Sciatic nerve (tissue), 2 donors: ENCODE results near the gene DGCR2. TPM values are rescaled to one million over a fixed set of nuclear protein-coding genes. Genes with fewer than 3 reads are reported as not detected.
"Not testable (repeated sequence)": the region's sequence is repeated elsewhere in the genome, so short reads cannot be mapped to it uniquely, and the experiment has no call there.

ENCODE experiments used
- ATAC-seq: fragments of 200-7000 bp; cut with Tn5 transposase; one replicate; pipeline ENCODE4 v1.9.1; 2020; ENCODE audit warnings: mild to moderate bottlenecking, moderate library complexity
- DNase-seq: peaks from one replicate; pipeline ENCODE4 v3.0.0-alpha.2; 2020; ENCODE audit warnings: low spot score
- intact Hi-C: fragments of 100-400 bp; cut with DNase I; formaldehyde crosslinking; loops from one replicate; pipeline ENCODE4 v1.14.2; 2022
- total RNA-seq: library from RNA; stranded (reverse); fragmentation: NEBNext Ultra II Directional; extraction: Animal tissue kit (Norgen Biotek cat#: 25700); gene quantifications from one replicate; pipeline ENCODE4 v1.2.1, GENCODE V29; 2021
- donor health status: DM: no; HTN: no; CAD: no.
- donor health status: DM: no; HTN: no; CAD: no.

DGCR2 gene
- 37.2 TPM for total RNA-seq

- intact Hi-C loops, result no loop called here
- peak; percentile 98 for ATAC-seq
- peak; percentile 99 for DNase-seq
Measured at GRCh38 chr22:19122143-19122751, at the start of gene DGCR2. DGCR2 (minus strand) TSS chr22:19122412; CDS start chr22:19122206, 206 bp downstream.

GRCh38 chr22:19169947-19170318 is 47.7 kb upstream of the DGCR2 start:
- intact Hi-C loops, result no loop called here
- no peak for ATAC-seq

GRCh38 chr22:19169002-19169946 is 47.1 kb upstream of the DGCR2 start:
- intact Hi-C loops, result no loop called here
- DNase-seq, result no peak
- ATAC-seq, result no peak

More at GRCh38 chr22:19169947-19170318, 47.7 kb upstream of the DGCR2 start:
- DNase-seq, result no peak

- DNase-seq (no peak), ATAC-seq (no peak)
- intact Hi-C loops, result no loop called here
Measured at GRCh38 chr22:19168088-19168890, 46.1 kb upstream of the DGCR2 start.

GRCh38 chr22:19167106-19167869 is 45.1 kb upstream of the DGCR2 start:
- ATAC-seq (no peak), DNase-seq (no peak)
- intact Hi-C loops, result no loop called here

- intact Hi-C loops, result no loop called here
- no peak for ATAC-seq
- no peak for DNase-seq
Measured at GRCh38 chr22:19166421-19166820, 44.2 kb upstream of the DGCR2 start.

GRCh38 chr22:19164425-19164824 is 42.2 kb upstream of the DGCR2 start:
- no peak for ATAC-seq
- DNase-seq, result no peak
- intact Hi-C loops, result no loop called here

- ATAC-seq, intact Hi-C loops, DNase-seq: not testable (repeated sequence)
Measured at GRCh38 chr22:19158649-19159048, 36.4 kb upstream of the DGCR2 start.

- ATAC-seq, DNase-seq, intact Hi-C loops: not testable (repeated sequence)
Measured at GRCh38 chr22:19156109-19156508, 33.9 kb upstream of the DGCR2 start.

- intact Hi-C loops, result no loop called here
- DNase-seq (no peak), ATAC-seq (no peak)
Measured at GRCh38 chr22:19152942-19153883, 31.0 kb upstream of the DGCR2 start.

GRCh38 chr22:19151329-19152191 is 29.3 kb upstream of the DGCR2 start:
- intact Hi-C loops, result no loop called here
- no peak for ATAC-seq
- DNase-seq, result no peak

GRCh38 chr22:19150482-19151328 is 28.5 kb upstream of the DGCR2 start:
- ATAC-seq (no peak), DNase-seq (no peak)
- intact Hi-C loops, result no loop called here

GRCh38 chr22:19149991-19150390 is 27.8 kb upstream of the DGCR2 start, which contains the start of gene GSC2:
GSC2 (minus strand) TSS chr22:19150292; CDS start chr22:19150283, 9 bp downstream.
- ATAC-seq (no peak), DNase-seq (no peak)
- intact Hi-C loops, result no loop called here

- intact Hi-C loops, result no loop called here
- DNase-seq (no peak), ATAC-seq (no peak)
Measured at GRCh38 chr22:19149047-19149883, 27.1 kb upstream of the DGCR2 start.

GRCh38 chr22:19148417-19149046 is 26.3 kb upstream of the DGCR2 start:
- intact Hi-C loops, result no loop called here
- ATAC-seq (no peak), DNase-seq (no peak)
